ENCODE measurements around the gene KIF21B. TPM values are rescaled to one million over a fixed set of nuclear protein-coding genes. Genes with fewer than 3 reads are reported as not detected.

The KIF21B gene
- total RNA-seq, 1 donor from 2014 or later, result 0.45 TPM

- intact Hi-C loops (cut with micrococcal nuclease), result no loop called here
- ATAC-seq, result no peak
- no peak for DNase-seq
Observed at GRCh38 chr1:200929530-200930278, 93.8 kb downstream of the KIF21B start.

- DNase-seq (no peak), ATAC-seq (no peak)
- intact Hi-C loops (cut with micrococcal nuclease), result no loop called here
Observed at GRCh38 chr1:200925831-200926230, 97.7 kb downstream of the KIF21B start.

GRCh38 chr1:200923601-200924000, 99.9 kb downstream of the KIF21B start:
- ATAC-seq (no peak), DNase-seq (no peak)
- intact Hi-C loops (cut with micrococcal nuclease), result no loop called here

- DNase-seq (no peak), ATAC-seq (no peak)
- intact Hi-C loops (cut with micrococcal nuclease), result no loop called here
Observed at GRCh38 chr1:200922406-200922805, 101.1 kb downstream of the KIF21B start.

GRCh38 chr1:200921571-200922110, 101.9 kb downstream of the KIF21B start:
- intact Hi-C loops (cut with micrococcal nuclease), result no loop called here
- ATAC-seq (no peak), DNase-seq (no peak)

Other genes starting within 250 kb of the KIF21B start
- not detected for gene GPR25, start 150.7 kb downstream of the KIF21B start, total RNA-seq
- 0.05 TPM for gene INAVA, start 128.8 kb downstream of the KIF21B start, total RNA-seq
- gene CACNA1S, start 88.7 kb upstream of the KIF21B start, total RNA-seq, result not detected
- not detected for gene ASCL5, start 103.5 kb upstream of the KIF21B start, total RNA-seq
- 20.5 TPM for gene TMEM9, start 130.8 kb upstream of the KIF21B start, total RNA-seq
- gene IGFN1, start 167.1 kb upstream of the KIF21B start, total RNA-seq, result not detected